GM18526 (cell line): Measurements from ENCODE around the gene DMBX1.

Source experiments
- POLR2A ChIP-seq: IDR thresholded peaks from 3 replicates; pipeline ENCODE4 v1.6.1; 2011; ENCODE audit not compliant: insufficient read length; ENCODE audit errors: extremely low read depth

DMBX1 gene

DNA sequence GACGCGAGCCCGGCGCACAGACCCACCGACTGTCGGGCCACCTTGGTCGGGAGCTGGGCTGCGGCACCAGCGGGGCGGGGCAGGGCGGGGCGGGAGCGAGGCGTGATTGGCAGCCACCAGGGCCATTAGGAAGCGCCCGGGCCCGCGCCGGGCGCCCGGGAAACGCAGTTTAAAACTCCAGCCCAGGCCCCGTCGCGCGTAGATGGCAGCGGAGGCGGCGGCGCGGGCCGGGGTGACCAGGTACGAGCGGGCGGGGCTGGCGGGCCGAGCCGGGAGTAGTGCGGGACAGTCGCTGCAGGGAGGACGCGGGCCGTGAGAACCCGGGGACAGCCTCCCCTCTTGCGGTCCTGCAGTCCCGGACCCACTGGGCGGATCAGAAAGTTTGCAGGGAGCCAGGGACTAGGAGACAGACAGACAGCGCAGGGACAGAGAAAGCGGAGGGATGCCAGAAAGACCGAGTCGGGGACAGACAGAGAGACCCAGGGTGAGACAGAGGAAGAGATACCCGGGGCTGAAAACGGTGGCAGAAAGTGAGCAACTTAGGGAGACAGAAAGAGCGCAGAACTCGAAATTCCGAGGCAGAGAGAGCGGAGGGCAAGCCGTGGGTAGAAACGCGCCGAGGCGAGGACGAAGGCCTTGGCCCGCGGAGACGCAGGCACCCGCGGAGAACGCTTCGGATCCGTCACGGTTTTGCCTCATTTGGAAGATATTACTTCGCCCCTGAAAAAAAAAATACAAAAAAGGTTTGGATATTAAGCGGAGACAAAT, at the start of gene DMBX1:
TSS of gene DMBX1 (plus strand) at position 199 of the 768 bp plus-strand sequence. CDS start 17,175 bp downstream, outside the sequence.
- no peak for TF ChIP-seq POLR2A

DNA sequence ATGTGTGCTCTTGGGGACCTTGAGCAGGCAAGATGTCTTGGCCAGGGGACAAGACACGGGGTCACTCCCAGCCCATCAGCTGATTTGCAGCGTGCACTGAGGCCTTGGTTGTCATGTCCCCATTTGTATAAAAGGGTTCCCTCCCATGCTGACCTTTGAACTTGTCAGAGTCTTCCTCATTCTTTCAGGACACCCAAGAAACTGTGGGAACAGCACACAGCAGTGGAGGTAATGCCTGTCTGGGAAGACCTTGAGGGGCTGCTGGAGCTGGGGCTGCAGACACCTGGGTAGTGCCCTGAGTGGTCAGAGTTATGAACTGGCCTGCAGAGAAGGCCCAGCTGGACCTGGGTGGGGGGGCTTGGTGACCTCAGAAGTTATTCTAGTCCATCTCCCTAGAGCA, 49.2 kb upstream of the DMBX1 start:
- no peak for TF ChIP-seq POLR2A

- no peak for TF ChIP-seq POLR2A
These were observed 47.1 kb upstream of the DMBX1 start for GRCh38 chr1:46442317-46443161.

GRCh38 chr1:46444466-46444865, 45.2 kb upstream of the DMBX1 start:
- no peak for TF ChIP-seq POLR2A

DNA sequence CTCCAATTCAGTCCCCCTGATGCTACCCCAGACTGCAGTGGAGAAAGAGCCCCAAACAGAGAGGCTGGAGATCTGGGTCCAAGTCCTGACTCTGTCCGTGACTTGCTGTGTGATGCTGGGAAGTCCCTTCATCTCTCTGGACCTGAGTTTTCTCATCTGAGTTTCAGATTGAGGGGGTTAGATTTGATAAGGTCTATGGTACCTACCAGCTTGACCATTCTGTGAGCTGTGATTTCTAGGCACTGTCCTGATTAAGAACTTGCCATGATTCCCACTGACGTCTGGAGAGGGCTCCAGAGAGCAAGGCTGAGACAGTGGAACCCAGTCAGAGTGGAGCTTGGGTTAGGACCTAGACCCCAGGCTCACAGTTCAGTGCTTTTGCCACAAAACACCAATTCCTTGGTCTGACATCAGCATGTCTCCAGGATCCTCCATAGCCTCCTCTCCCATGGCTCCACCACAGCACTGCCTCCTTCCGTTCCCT, 43.8 kb upstream of the DMBX1 start:
- TF ChIP-seq POLR2A: no peak

- no peak for TF ChIP-seq POLR2A
These were observed 42.8 kb upstream of the DMBX1 start for GRCh38 chr1:46446646-46447498.

DNA sequence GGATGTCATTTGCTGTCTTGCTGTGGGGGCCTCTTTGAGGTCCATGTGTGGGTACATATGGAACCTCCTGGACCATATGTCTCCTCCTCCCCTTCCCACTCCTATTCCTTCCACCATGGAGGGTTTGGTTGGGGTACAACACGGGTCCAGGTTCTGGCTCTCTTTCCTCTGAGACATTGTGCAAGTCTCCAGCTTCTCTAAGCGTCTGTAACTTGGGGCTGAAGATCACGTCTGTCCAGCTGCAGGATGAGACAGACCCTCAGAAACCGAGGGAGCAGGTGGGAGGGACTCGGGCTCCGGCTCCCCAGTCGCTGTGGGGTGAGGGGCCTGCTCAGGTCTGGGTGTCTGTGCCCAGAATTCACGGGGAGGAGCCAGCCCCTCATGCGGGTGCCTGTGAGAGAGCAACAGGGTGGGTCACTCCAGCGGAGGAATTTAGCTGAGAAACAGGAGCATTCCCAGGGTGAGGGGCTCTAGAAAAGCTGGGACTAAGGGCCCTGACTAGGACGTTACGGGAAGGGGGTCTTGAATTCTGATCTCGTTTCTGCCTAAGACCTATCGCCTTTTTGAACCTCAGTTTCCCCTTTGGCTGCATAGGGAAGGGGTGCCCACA, 42.0 kb upstream of the DMBX1 start:
- no peak for TF ChIP-seq POLR2A

DNA sequence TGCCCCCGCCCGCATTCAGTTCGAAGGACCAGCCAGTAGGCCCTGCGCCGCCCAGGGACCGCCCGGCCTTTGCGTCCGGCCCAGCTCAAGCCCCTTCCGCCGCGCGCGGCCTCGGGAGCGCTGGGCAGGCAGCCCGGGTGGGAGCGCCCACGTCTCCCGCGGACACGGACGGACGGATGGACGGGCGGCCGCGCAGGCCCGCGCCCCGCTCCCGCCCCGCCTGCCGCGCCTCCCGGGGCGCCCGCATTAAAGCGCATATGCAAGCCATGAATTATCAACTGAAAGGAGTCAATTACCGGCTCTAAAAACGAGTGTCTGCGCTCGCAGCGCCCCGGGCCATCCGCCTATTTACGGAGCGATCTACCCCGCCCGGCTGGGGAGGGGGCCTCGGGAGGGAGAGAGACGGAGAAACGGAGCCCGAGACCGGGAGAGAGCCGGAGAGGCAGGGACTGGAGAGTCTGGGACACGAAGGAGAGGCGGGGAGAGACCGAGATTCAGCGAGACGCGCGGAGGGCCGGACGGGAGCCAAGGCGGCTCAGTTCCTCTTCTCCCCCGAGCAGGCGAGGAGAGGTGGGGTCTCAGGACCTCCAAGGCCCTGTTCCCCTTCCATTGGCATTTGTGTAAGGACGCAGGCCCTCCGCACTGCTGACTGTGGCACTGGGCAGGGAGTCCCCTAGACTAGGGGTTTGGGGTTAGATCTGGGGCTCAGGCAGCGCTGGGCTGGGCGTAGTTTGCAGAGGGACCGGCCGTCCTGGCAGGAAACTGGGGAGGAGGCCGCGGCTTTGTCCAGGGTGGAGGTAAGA, 41.3 kb upstream of the DMBX1 start:
- TF ChIP-seq POLR2A: no peak

- no peak for TF ChIP-seq POLR2A
These were observed 40.1 kb upstream of the DMBX1 start for GRCh38 chr1:46449223-46450159.

- TF ChIP-seq POLR2A: no peak
These were observed 39.5 kb upstream of the DMBX1 start for GRCh38 chr1:46450160-46450517.

DNA sequence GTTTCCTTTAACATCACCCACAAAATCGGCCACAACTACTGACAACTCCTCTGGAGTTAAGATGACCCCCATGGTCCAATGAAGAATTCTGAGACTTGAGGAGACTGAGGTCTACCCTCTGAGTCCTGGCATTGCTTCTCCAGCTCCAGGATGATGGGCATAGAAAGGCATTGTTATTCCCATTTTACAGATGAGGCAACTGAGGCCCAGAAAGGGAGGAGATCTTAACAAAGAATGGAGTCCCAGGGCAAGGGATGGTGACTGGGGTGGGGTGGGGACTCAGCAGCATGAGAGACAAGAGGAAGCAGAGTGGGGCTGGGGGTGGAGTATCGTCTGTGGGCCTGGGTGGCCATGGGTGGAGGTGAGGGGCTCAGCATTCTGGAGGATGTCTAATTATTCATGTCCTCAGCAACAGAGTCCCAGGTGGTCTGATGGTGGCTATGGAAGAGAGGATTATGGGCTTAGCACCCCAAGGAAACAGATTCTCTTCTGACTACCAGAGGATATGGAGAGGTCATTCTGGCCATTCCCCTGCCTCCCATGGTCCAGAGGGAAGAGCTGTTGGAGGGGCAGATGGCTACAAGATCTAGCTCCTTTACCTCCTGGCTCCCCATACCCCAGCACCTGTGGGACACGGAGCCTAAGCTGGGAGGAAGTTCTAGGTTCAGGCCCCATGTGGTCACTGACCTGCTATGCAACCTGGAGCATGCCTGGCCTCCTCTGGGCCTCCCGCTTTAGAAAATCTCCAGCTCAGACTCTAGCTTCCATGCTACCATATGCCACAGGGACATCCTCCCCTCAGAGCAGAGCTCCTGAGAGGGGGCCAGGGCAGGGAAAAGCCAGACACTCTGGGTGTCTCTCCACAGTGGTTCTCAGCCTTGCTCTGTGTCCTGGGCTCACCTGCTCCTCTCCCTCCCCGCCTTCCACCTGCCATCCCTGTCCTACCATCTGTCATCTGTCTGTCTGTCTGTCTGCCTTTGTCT, 37.4 kb upstream of the DMBX1 start:
- no peak for TF ChIP-seq POLR2A

- no peak for TF ChIP-seq POLR2A
These were observed 36.7 kb upstream of the DMBX1 start for GRCh38 chr1:46452931-46453325.

DNA sequence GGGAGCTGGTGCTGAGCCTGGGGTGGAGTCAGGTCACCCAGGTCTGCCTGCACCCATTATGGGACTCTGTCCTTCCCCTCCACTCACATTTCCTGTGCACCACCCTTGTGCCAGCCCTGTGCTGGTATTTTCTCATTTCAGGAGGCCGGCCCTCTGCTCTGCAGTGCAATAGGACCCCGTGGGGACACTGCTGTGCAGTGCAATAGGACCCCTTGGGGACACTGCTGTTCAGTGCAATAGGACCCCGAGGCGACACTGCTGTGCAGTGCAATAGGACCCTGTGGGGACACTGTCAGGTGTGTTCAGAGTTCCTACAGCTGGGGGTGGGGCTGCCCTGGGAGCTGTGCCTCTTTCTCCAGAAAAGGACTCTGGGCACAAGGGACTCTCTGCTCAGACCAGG, 36.2 kb upstream of the DMBX1 start:
- no peak for TF ChIP-seq POLR2A
